Ishikawa (cell line): ENCODE data around the gene F2RL2.

ENCODE experiments used
- CEBPB ChIP-seq: IDR thresholded peaks from 2 replicates; pipeline ENCODE4 v1.6.1; 2012
- CREB1 ChIP-seq: IDR thresholded peaks from 2 replicates; pipeline ENCODE4 v1.6.1; 2012; ENCODE audit warnings: low read depth
- EGR1 ChIP-seq: IDR thresholded peaks from 2 replicates; pipeline ENCODE4 v1.6.1; 2012
- EP300 ChIP-seq: IDR thresholded peaks from 2 replicates; pipeline ENCODE4 v1.6.1; 2012; ENCODE audit warnings: borderline replicate concordance
- FOXM1 ChIP-seq: IDR thresholded peaks from 2 replicates; pipeline ENCODE4 v1.6.1; 2012; ENCODE audit warnings: low read depth, borderline replicate concordance
- MAX ChIP-seq: IDR thresholded peaks from 2 replicates; pipeline ENCODE4 v1.6.1; 2012
- NFIC ChIP-seq: IDR thresholded peaks from 2 replicates; pipeline ENCODE4 v1.6.1; 2012
- RAD21 ChIP-seq: IDR thresholded peaks from 2 replicates; pipeline ENCODE4 v1.6.1; 2012; ENCODE audit warnings: low read depth
- REST ChIP-seq: IDR thresholded peaks from 2 replicates; pipeline ENCODE4 v1.6.1; 2012; ENCODE audit warnings: low read depth, mild to moderate bottlenecking
- TAF1 ChIP-seq: IDR thresholded peaks from 2 replicates; pipeline ENCODE4 v1.6.1; 2012; ENCODE audit warnings: low read depth, mild to moderate bottlenecking
- TCF12 ChIP-seq: IDR thresholded peaks from 2 replicates; pipeline ENCODE4 v1.6.1; 2012; ENCODE audit warnings: low read depth
- TEAD4 ChIP-seq: IDR thresholded peaks from 2 replicates; pipeline ENCODE4 v1.6.1; 2012
- USF1 ChIP-seq: IDR thresholded peaks from 2 replicates; pipeline ENCODE4 v1.6.1; 2012
- YY1 ChIP-seq: IDR thresholded peaks from 2 replicates; pipeline ENCODE4 v1.6.1; 2012; ENCODE audit warnings: low read depth
- ZBTB7A ChIP-seq: IDR thresholded peaks from 2 replicates; pipeline ENCODE4 v1.6.1; 2012; ENCODE audit warnings: low read depth

F2RL2 gene

GRCh38 chr5:76592692-76593091, 30.5 kb downstream of the F2RL2 start:
- TF ChIP-seq TEAD4 = no peak
- TF ChIP-seq EGR1 = no peak
- no peak for TF ChIP-seq EP300
- no peak for TF ChIP-seq CEBPB
- no peak for TF ChIP-seq NFIC
- TF ChIP-seq USF1 = no peak

- TF ChIP-seq MAX (no peak), USF1 (no peak), REST (no peak), TCF12 (no peak), EP300 (no peak), CEBPB (no peak), EGR1 (no peak), TAF1 (no peak), YY1 (no peak), NFIC (no peak), CREB1 (no peak), RAD21 (no peak), TEAD4 (no peak), ZBTB7A (no peak), FOXM1 (no peak)
These were observed 31.8 kb downstream of the F2RL2 start for GRCh38 chr5:76591366-76591765.

GRCh38 chr5:76590027-76590426, 33.2 kb downstream of the F2RL2 start:
- no peak for TF ChIP-seq EGR1
- TF ChIP-seq TEAD4 = no peak
- TF ChIP-seq USF1 = no peak
- no peak for TF ChIP-seq TCF12
- TF ChIP-seq TAF1 = no peak
- no peak for TF ChIP-seq FOXM1
- TF ChIP-seq CREB1 = no peak
- no peak for TF ChIP-seq YY1
- no peak for TF ChIP-seq EP300
- TF ChIP-seq ZBTB7A = no peak
- no peak for TF ChIP-seq MAX
- TF ChIP-seq CEBPB = no peak
- TF ChIP-seq REST = no peak
- no peak for TF ChIP-seq NFIC
- no peak for TF ChIP-seq RAD21

- TF ChIP-seq YY1 (no peak), REST (no peak), MAX (no peak), ZBTB7A (no peak), TEAD4 (no peak), CEBPB (no peak), TAF1 (no peak), RAD21 (no peak), USF1 (no peak), NFIC (no peak), EP300 (no peak), FOXM1 (no peak), EGR1 (no peak), CREB1 (no peak), TCF12 (no peak)
These were observed 36.7 kb downstream of the F2RL2 start for GRCh38 chr5:76586531-76586930.
